ENCODE measurements around the gene CDCP1.

DNA sequence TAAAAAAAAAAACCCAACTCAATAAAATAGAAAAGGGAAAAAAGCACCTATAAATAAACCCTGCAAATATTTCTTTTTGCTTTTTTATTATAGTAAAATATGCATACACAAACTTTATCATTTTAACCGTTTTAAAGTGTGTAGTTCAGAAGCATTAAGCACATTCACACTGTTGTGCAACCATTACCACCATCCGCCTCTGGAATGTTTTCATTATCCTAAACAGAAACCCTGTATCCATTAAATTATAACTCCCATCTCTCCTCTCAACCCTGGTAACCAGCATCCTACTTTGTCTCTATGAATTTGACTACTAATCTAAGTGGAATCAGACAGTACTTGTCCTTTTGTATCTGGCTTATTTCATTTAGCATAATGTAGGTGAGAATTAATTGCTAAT lies 15.0 kb downstream of the CDCP1 start:
- no peak for TF ChIP-seq POLR2A (IDR thresholded peaks at IDR 0.05)
- TF ChIP-seq, protein P1, sequence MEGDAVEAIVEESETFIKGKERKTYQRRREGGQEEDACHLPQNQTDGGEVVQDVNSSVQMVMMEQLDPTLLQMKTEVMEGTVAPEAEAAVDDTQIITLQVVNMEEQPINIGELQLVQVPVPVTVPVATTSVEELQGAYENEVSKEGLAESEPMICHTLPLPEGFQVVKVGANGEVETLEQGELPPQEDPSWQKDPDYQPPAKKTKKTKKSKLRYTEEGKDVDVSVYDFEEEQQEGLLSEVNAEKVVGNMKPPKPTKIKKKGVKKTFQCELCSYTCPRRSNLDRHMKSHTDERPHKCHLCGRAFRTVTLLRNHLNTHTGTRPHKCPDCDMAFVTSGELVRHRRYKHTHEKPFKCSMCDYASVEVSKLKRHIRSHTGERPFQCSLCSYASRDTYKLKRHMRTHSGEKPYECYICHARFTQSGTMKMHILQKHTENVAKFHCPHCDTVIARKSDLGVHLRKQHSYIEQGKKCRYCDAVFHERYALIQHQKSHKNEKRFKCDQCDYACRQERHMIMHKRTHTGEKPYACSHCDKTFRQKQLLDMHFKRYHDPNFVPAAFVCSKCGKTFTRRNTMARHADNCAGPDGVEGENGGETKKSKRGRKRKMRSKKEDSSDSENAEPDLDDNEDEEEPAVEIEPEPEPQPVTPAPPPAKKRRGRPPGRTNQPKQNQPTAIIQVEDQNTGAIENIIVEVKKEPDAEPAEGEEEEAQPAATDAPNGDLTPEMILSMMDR (IDR thresholded peaks at IDR 0.05), result no peak
- no peak for TF ChIP-seq POLR2AphosphoS5 (IDR thresholded peaks at IDR 0.05)

Data from gastroesophageal sphincter (tissue), 3 donors.